ENCODE data around the gene ACO2.
"Not testable (repeated sequence)": the region's sequence is repeated elsewhere in the genome, so short reads cannot be mapped to it uniquely, and the experiment has no call there.

The ACO2 gene

DNA sequence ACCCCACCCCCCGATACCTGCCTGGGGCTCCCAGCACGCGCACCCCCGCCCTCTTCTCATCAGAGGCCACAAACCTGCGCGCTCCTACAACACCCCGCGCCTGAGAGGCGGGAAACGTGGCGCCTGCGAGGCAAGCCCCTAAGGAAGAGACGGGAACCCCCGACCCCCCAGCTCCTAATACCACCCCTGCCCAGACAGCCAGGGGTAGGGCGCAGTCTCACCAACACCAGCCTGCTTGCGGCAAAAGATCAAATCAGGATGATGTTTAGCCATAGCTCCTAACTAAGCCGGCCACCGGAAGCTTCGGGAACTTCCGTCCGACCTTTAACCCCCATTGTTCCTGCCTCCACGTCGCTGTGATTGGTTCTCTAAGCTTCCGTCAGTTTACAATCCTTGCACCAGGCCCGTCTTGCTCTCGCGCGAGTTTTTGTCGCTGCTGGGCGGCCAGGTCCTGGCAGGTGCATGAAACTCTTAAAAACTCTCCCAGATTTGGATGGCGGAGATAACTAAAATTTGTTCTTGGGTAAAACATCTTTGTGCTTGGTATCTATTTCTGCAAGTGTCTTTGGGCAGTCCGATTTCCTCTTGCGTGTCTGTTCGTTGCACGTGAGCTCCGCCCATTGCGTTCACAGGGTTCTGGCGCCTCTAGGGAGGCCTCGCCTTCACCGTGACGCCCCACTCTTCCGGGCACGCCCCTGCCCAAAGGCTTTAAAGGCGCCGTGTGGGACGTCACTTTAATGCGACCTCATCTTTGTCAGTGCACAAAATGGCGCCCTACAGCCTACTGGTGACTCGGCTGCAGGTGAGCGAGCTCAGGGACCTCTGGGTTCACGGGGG lies at the start of gene ACO2, which contains the start of gene PHF5A:
ACO2 (plus strand) TSS at position 737 of the 837 bp plus-strand sequence; CDS start at position 767, 30 bp downstream.
PHF5A (minus strand) TSS at position 312 of the 837 bp plus-strand sequence; CDS start at position 273, 39 bp downstream.
- DNase-seq = peak; percentile 98 to 99

DNA sequence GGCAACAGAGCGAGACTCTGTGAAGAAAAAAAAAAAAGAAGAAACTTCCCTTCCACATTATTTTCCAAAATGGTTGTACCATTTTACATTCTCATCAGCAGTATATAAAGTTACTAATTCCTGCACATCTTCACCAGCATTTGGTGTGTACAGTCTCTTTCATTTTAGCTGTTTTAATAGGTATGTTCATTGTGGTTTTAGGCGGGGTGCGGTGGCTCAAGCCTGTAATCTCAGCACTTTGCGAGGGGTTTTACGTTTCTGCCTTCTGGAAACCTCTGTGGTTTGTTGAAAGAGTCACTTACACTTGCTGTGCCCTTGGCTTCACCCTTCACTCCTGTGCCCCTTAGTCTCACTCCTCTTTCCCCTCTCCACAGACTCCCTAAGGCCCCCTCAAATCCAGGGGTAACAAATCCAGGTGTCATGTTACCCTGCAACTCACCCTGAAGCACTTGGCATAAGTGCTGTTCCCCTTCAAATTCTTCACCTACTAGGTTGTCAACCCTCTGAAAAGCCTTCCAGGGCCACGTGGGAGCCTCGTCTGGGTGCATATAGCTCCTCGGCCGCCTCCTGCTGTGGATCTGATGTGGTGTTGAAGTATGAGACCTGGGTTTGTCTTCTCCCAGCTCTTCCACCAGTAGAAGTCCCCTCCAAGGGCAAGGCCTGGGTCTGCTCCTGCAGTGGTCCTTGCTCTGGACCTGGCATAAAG lies 43.1 kb upstream of the ACO2 start:
- DNase-seq = no peak

DNA sequence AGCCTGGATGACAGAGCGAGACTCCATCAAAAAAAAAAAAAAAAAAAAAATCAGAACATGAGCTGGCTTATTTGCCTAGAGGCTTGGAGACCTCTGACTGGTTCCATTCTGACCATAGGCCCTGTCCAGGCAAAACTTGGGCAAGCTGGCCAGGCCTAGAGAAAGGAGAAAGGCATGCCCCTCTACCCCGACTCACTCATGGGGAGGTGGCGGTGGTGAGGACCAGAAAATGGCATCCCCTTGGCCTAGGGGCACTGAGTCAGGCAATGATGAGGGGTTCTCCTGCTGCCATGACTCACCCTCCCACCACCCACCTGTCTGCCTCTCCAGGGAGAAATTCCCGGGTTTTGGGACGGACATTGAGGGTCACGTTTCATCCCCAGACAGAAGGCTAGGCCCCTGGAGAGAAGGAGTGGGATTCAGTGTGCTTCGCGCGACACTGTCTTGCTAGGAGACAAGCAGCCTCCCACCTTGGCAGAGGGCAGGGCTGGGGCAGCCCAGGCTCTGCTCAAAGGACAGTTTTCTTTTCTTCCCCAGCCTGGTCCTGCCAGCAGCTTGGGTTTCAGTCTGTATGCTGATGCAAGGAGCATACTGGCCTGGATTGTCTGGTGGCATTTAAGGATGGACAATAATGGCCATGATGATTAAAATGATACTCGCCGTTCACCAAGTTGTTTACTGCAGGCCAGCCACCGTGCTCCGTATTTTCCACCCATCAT lies 39.5 kb upstream of the ACO2 start:
- DNase-seq = no peak

DNA sequence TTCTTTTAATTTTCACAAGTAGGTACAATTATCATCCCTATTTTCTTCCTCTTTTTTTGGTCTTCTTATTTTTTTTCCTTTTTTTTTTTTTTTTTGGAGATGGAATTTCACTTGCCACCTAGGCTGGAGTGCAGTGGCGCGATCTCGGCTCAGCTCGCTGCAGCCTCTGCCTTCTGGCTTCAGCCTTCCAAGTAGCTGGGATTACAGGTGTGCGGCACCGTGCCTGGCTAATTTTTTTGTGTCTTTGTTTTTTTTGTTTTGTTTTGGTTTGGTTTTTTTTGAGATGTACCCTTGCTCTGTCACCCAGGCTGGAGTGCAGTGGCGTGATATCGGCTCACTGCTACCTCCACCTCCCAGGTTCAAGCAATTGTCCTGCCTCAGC lies 39.0 kb upstream of the ACO2 start:
- no peak for DNase-seq

DNA sequence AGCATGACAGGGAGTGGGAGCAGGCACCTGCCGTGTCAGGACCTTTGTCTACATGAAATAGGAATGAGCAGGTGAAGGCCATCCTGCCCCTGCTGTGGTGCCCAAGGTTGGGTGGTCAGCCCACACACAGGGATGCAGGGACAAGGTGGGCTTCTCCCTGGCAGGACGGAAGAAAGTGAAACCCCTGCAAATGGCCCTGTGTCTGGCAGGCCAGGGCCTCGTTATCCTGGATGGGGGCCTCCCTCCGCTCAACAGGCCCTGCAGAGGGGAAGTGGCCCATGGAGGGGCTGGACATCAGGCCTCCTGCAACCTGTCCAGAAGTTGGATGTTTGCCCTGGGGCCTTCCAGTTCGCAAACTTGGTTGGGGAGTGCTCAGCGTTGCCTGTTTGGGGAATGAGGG lies 37.3 kb upstream of the ACO2 start:
- DNase-seq = no peak

DNA sequence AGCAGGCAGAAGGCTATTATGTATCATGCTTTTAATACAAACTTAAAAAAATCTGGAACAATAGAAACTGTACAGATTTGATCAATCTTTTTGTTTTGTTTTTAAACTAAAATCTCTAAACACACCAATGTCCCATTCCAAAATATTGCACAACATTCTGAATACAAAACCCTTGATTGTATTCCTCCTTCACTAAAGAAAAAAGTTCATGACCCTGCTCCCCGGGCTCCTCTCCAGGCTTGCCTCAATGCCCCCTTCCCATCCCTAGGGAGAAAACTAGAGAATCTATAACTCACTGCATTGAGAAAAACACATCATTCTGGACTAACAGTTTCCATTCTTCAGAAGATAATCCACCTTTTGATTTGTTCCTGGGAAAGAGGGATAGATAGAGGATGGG lies 35.4 kb upstream of the ACO2 start:
- DNase-seq = not testable (repeated sequence)

DNA sequence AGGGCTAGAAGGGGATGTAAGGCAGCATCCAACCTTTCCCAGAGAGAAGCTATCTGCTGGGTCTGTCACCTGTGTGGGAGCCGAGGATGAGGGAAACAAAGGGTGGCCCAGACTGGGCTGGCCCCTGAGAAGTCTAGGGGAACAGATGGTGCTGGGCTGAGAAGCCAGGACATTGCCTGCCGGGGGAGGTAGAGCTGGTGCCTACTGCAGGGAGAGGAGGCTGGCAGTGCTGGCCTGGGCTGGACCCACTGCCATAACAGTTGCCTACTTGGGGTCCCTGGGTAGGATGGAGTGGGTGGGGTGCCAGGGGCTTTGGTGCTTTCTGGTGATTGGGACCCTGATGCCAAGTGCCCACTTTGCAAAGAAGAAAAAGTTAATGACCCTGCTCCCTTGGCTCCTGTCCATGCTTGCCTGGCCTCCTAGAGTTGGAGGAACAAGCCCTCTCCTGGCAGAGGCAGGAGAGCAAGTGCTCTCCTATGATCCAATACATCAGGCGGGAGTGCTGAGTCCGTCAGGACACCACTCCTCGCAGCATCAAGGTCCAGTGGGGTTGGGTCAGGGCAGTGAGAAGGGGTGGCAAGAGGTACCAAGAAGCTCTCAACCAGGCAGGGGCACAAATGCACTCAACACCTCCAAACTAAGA lies 34.4 kb upstream of the ACO2 start:
- not testable (repeated sequence) for DNase-seq

DNA sequence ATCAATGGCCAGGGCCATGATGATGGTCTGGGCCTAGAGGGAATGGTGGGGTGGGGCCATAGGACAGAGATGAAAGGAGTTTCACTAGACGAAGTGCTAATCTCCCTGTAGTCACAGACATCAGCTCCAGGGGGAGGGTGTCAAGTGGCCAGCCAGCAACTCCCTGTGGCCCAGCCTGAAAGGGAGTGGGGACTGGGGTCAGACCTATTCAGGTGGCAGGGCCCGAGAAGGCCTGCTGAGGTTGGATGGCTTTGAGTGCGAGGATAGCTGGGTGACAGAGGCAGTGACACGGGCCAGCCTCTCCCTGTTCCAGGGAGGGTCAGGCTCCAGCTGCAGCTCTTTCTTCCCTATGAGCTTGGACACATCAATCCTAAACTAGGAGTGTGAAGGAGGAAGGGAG lies 33.4 kb upstream of the ACO2 start:
- no peak for DNase-seq

DNA sequence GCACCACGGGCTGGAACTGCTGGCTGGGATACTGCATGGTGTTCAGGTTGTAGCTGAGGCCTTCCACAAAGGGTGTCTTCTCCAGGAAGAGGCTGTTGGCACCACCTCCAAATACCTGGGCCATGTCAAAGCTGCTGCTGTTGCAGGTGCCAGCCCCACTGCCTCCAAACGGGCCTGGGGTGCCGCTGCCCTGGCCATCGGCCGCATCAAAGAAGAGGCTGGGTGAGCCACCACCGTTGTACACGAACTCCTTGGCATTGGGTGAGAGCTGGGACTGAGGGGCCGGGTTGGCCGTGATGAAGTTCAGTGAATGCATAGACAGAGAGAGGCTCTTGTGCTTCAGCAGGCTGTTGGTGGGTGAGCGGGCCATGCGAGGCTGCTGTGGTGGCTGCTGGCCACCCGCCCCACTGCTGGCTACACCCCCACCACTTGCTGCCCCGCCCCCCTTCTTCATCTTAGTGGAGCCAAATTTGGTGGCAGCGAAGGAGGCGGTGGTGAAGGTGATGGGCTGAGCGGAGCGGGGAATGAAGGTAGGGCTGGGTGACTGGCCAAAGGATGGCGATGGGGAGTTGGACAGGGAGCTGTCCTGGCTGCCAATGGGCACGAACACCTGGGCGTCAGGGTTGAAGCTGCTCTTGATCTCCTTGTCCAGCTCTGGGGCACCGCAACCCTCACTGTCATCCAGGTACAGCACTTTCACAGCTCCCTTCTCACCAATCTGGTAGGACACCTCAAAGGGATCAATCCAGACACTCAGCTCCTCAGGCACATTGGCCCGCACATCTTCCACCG lies 32.4 kb upstream of the ACO2 start:
- no peak for DNase-seq

DNA sequence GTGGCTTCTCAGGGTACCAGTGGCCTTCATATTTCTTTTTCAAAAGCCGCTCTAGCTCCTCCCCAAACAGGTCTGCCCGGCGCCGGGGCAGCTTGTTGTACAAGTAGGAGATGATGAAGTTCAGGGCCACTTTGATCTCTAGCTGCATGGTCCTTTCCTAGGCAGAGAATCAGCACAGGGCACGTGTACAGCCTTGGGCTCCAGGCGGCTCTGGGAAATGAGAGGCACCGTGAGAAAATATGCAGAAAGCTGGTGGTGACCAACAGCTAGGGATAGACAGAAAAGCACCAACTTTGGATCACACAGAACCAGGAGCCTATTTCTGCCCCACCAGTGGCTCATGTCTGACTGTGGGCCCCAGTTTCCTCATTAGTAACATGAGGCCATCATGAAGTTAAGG lies 31.7 kb upstream of the ACO2 start:
- DNase-seq = no peak

DNA sequence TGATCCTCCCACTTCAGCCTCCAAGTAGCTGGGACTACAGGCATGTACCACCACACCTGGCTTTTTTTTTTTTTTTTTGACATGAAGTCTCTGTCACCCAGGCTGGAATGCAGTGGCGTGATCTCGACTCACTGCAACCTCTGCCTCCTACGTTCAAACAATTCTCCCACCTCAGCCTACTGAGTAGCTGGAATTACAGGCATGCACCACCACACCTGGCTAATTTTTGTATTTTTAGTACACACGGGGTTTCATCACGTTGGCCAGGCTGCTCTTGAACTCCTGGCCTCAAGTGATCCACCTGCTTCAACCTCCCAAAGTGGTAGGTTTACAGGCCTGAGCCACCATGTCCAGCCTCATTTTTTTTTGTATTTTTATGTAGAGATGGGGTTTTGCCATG lies 28.4 kb upstream of the ACO2 start:
- not testable (repeated sequence) for DNase-seq

DNA sequence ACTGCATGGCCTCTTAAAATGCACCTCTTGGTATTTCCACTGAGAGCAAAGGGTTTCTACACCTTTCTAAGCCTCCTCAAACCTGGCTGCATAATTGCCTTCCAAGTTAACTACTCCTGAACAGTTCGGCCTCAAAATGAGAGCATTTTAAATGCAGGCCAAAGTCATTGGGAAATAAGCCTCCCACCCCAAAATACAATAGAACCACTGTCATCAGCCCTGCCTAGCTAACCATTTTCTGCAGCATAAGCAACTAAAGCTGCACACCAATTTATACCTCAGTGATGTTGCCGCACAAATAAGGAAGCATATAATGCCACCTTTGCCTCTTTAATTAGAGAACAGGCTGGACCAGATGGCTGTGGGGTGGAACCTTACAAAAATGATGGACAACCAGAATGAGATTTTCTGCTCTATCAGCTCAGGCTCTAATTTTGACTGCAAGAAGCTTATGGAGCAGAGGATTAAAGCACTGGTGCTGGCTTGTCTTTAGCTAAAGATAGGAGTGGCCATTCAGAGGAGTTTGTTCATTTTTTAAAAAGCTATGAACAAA lies 26.6 kb upstream of the ACO2 start:
- DNase-seq = no peak

DNA sequence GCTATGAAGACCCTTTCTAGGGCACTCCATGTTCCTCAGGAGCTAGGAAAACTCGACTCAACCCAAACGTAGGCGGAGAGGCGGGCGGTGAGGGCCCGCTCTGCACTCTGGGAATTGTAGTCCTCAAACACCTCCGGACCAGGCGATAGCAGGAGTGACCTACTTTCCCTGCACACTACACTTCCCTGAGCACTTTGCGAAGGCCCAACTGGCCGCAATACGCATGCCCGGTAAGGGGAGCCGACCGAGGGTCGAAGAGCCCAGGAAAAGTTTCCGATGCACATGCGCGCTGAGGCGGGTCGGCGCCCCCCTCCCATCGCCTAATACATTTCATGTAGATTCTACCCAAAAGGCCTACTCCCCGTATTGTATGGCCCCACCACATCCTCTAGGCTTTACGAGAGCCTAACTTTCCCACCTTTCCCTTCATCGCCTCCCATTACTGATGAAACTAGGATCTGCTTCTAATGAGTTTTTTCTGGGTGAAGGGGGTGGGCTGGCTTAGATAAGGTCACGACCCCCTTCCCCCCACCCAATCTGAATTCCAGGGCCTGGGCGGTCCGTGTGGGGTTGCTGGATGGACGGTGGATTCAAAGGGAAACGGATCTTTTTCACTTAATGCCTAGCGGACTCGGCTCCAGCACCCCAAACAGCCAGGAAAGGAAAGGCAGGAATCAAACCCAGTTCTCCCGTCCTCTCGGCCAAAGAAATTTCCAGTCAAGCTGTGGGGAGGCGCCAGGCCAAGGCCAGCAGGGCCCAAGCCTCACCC lies 24.4 kb upstream of the ACO2 start:
- peak; percentile 97 to 98 for DNase-seq

DNA sequence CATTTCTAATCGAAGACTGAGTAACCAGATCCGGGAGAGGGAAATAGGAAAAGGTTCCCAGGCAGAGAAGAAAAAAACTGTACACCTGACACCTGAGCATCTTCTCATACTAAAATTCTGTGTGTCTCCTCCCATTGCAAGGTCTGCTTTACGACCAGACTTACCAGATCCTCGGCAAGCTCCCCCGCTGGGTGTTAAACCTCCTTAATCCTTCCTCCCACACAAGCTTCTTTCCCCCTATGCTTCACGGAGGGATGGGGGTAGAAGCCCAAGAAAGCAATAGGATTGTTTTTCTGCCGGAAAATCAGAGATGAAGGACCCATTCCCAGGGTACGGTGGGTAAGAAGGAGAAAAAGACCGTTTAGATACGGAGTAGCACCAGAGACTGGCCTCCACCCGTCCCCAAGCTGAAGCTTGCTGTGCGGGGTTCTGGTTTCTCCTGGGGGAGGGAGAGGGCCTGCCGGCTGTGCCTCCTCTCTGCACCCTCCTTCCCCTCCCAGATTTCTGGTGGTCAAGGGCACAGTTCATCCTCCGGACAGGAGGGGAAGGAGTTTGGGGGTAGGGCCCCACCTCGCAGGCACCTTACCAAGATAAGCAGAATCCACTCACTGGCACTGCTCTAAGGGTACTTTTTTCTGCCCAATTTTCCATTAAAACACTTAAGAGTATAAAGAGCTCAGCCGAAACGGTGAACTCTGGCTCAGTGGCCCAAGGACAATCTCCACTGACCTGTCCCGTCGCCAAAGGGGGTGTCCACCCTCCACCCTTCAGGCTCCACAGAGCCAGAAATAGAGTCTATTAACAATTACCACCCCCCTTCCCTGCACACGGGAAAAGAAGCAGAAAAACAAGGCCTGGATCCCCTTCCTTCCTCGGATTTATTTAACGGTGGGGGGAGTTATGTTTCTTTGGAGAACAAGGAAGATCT lies 23.5 kb upstream of the ACO2 start:
- DNase-seq = peak; percentile 31 to 46

DNA sequence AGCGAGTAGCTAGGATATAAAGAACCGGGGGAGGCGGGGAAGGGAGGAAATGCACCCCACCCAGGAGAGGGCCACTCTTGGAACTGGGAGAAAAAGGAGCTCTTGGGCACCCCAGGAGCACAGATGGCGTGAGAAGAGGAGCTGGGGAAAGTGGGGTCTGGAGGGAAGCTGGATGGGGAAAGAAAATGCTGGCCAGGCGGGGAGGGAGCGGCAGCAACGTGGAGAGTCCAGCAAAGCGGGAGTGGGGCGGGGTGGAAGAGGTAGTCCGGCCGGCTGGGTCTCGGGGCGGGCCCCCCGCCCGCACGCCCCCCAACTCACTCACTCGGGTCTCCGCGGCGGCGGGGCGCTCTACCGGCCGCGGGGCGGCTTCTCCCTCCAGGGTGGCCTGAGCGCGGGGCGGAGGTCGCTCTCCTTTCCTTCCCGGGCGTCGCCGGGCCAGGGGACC lies 22.8 kb upstream of the ACO2 start:
- peak in 1 of 2 experiments; percentile 44 for DNase-seq

DNA sequence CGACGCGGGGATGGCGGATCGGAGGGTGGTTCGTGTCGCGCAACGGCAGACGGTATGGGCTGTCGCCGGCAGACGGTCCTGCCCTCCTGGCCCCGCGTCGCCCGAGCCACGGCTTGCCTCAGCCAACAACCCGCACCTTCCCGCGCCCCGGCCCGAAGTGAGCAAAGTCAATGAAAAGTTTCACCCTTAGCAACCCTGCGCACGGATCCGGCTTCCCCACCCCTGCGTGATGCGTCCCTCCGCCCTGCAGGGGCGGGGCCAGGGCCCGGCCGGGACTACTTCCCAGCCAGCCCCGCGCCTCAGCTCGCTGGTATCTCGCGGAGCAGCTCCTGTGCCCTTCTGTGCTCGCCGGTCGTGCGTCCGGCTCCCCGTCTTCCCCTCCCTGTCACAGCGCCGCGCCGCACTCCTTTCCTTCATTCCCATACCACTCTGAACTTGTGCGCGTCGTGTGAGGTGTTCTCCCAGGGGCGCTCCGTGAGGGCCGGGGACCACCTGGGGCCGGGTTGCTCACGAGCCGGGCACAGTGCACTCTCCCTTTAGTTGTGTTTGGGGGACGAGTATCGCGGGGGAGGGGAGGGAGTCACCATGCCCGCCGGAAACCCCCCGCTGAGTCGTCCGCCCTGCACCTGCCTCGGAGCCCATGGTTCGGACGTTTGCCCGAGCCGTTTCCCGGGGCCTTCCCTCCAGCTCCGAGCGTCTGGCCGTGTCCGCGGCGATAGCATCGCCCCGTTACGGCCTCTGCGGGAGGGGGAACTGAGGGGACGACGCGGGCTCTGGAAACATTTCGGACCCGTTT lies 22.1 kb upstream of the ACO2 start, which contains the start of gene TOB2:
TOB2 (minus strand) TSS at position 163 of the 796 bp plus-strand sequence. CDS start 9,456 bp downstream, outside the sequence.
- peak; percentile 92 to 93 for DNase-seq

DNA sequence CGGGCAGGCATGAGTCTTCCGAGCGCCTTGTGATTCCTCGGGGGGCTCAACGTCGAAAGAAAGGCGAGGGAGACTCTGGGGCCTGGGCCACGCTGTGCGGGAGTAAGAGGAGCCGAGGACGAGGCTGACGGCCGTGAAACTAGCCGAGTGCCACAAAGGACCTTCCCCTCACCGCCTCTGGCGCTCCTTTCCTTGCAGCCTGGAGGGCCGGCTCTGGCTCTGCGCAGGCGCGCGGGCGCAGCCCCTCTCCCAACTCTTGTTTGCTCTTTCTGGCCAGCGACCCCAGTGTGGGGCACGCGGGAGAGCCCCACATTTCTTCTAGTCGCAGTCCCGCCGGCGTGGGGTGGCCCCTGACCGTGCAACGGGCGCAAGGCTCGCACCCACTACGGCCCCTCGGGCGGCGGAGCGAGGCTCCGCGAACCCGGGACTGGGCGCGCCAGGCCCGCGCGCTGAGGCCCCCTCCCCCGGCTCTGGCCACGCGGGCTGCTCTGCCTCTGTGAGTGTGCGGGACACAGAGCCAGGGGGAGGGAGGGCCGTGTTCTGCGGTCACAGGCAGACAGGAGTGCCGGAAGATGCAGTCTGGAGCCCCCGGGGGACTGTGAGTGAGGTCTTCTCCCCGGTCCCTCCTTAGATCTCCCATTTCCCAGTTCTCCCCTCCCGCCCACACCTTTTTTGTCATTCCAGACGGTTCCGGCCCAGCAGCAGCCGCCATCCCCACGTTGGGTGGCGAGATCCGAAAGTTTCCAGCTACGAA lies 21.3 kb upstream of the ACO2 start:
- DNase-seq = peak; percentile 64 to 68

Measured in Kasumi-1 (cell line).